Fibroblast of mammary gland (primary cell): ENCODE data around the gene METTL18.
"Not testable (repeated sequence)": the region's sequence is repeated elsewhere in the genome, so short reads cannot be mapped to it uniquely, and the experiment has no call there.

Experiments
- DNase-seq: peaks from one replicate; pipeline ENCODE4 v3.0.0-alpha.2; 2010; ENCODE audit warnings: low read depth
- H3K4me3 ChIP-seq: 2 replicates; pipeline ENCODE4 v1.5.1; 2011; ENCODE audit warnings: low read depth, mild to moderate bottlenecking, low read length, moderate library complexity; ENCODE audit not compliant: control insufficient read depth
- TF ChIP-seq, protein P1 (sequence below): conservative IDR thresholded peaks from 2 replicates; pipeline ENCODE4 v1.5.1; 2011; ENCODE audit warnings: low read depth, low read length, inconsistent platforms; ENCODE audit not compliant: control insufficient read depth, insufficient read depth

Gene METTL18

DNA sequence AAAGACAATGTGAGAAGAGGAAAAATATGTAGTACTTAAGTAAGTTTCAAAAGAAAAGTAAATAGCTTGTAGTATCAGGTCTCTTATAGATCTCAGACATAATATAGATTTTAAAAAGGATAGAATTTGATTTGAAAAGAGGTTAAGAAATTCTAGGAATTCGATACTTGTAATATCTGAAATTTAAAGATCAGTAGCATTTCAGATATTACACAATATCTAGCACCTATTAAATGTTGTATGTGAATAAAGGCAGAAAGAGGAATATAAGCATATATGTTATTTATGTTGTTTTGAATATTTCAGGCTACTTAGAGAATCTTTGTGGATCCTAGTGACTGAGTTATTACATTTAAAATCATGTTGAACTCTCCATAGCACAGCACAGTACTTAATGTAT lies 35.0 kb upstream of the METTL18 start:
- H3K4me3 ChIP-seq: no peak overlapping the region
- TF ChIP-seq, protein P1, sequence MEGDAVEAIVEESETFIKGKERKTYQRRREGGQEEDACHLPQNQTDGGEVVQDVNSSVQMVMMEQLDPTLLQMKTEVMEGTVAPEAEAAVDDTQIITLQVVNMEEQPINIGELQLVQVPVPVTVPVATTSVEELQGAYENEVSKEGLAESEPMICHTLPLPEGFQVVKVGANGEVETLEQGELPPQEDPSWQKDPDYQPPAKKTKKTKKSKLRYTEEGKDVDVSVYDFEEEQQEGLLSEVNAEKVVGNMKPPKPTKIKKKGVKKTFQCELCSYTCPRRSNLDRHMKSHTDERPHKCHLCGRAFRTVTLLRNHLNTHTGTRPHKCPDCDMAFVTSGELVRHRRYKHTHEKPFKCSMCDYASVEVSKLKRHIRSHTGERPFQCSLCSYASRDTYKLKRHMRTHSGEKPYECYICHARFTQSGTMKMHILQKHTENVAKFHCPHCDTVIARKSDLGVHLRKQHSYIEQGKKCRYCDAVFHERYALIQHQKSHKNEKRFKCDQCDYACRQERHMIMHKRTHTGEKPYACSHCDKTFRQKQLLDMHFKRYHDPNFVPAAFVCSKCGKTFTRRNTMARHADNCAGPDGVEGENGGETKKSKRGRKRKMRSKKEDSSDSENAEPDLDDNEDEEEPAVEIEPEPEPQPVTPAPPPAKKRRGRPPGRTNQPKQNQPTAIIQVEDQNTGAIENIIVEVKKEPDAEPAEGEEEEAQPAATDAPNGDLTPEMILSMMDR: no peak

DNA sequence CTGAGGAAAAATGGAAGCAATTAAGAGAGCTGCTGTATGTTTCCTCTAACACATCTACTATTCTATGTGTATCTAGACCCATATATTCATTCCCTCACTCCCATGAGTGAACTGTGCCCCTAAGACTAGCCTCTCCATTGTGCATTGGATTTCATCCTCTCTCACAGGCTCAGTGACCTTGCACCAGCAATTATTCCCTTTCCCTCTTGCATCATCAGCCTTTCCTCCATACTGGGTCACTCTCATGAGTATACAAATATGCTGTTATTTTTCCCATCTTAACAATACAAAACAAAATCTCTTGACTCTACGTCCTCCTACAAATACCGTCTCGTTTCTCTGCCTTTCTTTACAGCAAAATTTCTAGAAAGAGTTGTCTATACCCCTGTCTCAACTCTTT lies 29.4 kb upstream of the METTL18 start:
- DNase-seq: no peak
- H3K4me3 ChIP-seq: no peak overlapping the region
- TF ChIP-seq, protein P1: no peak

More for the DNA sequence above, 35.0 kb upstream of the METTL18 start:
- DNase-seq: no peak

DNA sequence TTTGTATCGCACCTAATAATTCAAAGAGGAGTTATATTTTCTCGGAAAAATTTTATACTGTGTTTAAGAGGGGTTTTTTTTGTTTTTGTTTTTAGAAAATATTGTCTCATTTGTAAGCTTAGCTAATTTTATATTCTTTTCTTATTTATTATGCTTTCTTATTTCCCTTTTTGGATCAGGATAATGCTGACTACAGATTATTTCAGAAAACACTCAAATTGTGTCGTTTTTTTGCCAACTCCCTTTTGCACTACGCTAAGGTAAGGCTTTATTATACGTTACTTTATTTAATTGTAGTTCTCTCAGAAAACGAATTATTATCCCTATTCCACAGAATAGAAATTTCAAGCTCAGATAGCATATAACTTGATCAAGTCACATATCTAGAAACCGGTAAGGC lies 26.8 kb upstream of the METTL18 start:
- TF ChIP-seq, protein P1: no peak
- no peak for DNase-seq
- H3K4me3 ChIP-seq: no peak overlapping the region

DNA sequence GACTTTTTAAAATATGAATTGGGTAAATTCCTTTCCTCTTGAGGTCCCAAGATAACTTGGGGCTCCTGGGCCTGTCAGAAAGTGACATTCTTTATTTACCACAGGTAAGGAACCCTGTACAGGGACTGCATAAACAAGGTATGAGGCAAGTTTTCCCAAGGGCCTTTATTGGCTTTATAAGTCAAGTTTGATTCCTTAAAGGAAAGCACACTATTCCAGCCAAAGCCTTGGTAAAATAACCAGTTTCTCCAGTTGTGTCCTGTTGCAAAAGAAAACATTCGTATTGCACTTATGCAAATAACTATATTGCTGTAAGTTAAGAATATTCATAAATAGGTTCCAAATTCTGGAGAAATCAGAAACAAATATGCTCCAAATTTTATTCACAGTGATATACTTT lies 21.9 kb upstream of the METTL18 start:
- TF ChIP-seq, protein P1: no peak
- DNase-seq: no peak
- no peak overlapping the region for H3K4me3 ChIP-seq

DNA sequence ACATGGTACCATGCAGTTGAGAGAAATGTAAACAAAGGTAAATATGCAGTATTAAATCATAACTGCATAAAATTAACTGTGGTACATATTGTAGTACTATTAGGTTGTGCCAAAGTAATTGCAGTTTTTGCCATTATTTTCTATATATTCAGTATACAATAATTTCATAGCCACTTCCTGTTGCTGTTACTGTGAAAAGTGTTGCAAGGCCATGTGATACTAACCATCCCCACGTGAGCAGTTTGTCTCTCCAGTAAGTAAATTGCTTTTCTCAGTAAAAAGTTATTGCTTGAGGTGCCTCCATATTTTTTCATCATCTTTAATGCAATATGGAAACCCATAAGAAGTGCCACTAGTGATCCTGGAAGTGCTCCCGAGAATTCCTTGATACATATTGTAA lies 19.6 kb upstream of the METTL18 start:
- H3K4me3 ChIP-seq: no peak overlapping the region
- TF ChIP-seq, protein P1: no peak
- DNase-seq: no peak

DNA sequence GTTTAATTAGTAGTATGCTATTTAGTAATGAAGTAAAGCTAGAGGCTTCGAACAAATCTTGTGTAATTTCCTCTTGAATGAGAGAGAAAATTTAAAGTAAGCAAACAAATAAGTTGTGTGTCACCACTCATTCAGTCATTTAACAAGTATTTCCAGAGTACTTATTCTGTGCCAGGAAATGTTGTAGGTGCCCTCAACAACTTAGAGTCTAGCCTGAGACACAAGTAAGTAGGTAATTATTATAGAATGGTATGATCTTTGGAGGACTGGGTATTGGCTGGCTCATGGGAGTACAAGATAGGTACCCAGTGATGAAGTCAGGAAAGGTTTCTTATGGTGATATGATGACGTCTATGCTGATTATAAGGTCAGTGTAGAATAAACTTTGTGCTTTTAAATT lies 17.4 kb upstream of the METTL18 start:
- no peak for DNase-seq
- no peak overlapping the region for H3K4me3 ChIP-seq
- TF ChIP-seq, protein P1: no peak

DNA sequence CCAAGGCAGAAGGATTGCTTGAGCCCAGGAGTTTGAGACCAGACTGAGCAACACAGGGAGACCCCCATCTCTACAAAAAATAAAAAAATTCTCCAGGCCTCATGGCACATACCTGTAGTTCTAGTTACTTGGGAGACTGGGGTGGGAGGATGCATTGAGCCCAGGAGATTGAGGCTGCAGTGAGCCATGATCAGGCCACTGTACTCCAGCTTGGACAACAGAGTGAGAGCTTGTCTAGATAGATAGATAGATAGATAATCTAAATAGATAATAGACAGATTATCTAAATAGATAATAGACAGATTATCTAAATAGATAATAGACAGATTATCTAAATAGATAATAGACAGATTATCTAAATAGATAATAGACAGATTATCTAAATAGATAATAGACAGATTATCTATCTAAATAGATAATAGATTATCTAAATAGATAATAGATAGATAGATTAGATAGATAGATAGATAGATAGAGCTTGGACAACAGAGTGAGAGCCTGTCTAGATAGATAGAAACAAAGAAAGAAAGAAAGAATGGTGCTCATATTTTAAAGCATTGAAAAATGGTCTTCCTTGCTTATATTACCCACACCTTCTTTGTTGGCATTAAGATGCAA lies 16.8 kb upstream of the METTL18 start:
- not testable (repeated sequence) for DNase-seq, H3K4me3 ChIP-seq
